NCI-H2227 treated with DMSO at 0.1 percent for 48 hours (cell line): ENCODE measurements around the gene COX7A2.

Experiments used
- DNase-seq: peaks from one replicate; lab custom pipeline; 2025; lab: John Stamatoyannopoulos, UW

COX7A2 gene

DNA sequence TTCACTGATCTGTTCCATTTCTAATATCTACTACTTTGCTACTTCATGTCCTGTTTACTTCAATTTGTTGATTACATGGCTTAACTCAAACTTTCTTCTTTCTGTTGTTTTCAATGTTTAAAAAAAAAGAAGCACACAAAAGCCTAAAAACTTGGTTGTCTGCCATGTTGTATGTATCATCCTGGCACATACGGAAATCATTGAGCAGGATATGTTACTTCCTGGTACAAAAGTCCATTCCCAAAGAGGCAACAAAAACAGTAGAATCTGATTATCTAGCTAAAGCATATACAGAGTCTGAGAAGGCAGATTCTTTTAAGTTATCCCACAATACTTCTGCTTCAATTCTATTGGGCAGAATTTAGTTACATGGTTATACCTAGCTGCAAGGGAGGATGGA, 23.2 kb downstream of the COX7A2 start:
- no peak for DNase-seq

DNA sequence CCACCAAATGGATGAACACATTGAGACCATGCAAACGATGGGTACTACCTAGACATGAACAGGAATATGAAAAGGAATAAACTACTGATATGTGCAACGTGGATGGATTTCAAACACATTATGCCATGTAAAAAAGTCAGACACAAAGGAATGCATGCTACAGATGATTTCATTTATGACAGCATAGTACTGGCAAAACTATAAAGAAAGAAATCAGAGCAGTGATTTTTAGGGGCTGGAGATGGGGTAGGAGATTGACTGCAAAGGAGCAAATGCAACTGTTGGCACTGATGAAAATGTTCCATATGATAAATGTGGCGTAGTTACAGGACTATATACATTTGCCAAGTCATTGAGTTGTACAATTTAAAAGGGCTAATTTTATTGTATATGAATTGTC, 24.3 kb downstream of the COX7A2 start:
- DNase-seq = no peak

DNA sequence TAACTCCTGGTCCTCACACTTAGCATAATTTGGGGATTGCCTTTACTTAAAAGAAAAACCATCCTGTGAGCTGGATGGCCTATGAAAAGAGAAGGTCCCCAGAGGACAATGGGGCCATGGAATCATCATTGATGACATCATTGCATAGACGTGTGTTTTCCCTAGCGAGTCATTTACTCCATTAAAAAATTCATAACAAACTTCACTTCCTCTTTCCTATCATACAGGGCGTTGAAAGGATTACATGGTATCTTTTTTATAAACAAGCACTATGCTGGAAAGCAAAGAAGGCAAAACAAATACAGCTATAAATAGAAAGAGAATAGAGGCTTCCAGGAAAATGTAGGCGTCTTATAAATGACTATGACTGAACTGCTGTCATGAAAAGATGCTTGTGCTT, 26.4 kb downstream of the COX7A2 start:
- DNase-seq = no peak

DNA sequence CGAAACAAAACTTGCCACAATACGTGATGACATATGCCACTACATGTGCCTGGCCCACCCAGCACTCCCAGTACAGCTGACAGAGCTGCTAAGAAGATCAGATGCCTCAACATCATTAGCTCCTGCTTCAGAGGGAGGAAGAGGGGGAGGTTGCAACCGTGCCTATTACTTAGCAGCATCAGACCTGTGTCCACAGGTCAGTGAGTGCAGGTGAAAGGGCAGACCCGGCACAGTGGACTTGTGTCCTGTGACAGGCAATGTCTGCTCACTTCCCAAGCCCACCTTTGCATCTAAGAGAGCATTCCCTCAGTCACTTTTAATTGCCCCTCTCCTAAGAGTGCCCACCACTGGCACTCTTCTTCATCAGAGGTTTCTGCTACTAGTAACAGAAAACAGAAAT, 28.3 kb downstream of the COX7A2 start:
- no peak for DNase-seq

DNA sequence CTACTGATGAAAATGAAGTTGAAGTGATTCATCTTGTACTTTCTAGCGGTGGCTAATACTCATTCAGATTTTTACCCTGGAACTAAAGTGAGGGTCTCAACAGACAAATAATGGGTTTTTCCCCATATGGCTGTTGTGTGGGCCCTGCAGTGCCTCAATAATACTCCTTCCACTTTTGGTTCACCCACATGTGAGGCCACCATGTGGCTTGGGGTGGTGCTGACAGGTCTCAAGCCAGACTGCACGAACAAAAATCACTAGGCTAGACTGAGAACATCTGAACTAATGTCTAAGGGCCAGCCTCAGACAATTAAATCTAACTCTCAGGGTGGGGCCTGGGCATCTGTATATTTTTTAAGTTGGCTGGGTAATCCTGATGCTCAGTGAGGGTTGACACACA, 29.9 kb downstream of the COX7A2 start:
- DNase-seq = no peak

DNA sequence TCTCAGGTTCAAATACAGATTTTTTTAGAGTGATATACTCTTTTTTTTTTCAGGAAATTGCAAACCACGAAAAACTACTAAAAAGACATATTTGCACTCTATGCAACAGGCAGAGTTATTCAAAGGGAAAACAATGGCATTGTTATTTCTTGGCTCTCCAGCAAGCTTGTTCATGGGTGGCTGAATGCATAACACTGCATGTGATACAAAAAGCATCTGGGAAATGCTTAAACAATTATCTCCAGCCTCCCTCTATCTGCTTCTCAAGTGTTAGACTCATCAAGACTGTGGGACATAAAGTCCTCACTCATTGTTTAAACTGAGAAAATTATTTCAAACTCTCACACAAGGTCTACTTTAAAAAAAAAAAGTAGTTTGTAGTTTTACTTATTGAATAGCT, 30.5 kb downstream of the COX7A2 start:
- no peak for DNase-seq

DNA sequence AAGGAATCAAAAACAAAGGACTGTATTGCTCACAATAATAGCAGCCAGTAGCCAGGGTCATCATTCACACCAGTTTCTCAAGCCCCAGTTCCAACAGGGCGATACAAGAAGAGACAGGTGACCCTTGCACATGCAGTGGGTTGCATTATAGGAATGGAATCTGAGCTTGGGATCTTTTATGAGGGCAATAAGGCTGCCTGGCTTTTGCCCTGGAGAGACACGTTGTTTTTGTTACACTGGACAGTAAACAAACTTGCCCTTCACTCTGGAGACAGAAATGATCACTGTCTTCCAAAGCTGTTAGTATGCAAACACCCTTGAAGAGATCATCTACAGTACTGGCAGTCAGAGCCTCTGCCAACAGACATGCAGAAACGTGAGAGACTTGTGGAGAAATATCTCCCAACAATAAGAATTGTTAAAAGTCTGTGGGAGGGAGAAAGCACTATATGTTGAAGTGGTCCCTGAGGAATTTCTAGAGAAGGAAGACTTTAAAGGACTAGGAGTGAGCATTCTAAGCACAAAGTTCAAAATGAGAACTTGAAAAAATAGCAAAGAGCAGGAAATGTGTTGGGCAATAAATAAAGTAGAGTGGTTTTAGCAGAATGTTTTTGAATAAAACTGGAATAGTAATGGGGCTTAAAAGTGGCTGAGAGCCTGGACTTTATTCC, 31.5 kb downstream of the COX7A2 start:
- no peak for DNase-seq

DNA sequence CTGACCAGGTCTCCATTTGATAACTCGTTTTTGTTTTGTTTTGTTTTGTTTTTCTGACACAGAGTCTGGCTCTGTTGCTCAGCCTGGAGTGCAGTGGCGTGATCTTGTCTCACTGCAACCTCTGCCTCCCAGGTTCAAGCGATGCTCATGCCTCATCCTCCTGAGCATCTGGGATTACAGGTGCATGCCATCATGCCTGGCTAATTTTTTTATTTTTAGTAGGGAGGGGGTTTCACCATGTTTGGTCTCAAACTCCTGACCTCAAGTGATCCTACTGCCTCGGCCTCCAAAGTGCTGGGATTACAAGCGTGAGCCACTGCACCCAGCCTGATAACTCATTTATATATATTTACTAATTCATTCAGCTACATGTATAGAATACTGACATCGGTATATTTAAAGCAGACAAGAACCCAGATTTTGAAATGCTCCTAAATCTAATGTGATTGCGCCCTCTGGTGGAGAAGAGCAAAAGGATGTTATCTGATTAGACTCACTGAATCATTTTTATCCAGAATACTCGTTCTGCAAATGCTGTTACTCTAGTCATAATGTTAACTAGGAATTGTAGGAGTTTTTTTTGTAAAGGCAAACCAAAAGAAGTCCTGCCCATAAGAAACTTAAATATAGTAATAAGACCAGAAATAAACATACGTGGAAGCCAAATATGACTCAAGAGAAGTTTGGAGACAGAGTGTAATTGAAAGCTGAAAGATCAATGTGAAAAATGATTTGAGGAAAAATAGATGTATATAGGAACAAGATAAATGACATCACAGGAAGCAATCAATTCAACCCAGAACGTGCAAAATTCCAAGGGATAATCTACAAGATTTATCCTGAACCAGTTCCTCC, 32.5 kb downstream of the COX7A2 start:
- DNase-seq = peak; percentile 24

DNA sequence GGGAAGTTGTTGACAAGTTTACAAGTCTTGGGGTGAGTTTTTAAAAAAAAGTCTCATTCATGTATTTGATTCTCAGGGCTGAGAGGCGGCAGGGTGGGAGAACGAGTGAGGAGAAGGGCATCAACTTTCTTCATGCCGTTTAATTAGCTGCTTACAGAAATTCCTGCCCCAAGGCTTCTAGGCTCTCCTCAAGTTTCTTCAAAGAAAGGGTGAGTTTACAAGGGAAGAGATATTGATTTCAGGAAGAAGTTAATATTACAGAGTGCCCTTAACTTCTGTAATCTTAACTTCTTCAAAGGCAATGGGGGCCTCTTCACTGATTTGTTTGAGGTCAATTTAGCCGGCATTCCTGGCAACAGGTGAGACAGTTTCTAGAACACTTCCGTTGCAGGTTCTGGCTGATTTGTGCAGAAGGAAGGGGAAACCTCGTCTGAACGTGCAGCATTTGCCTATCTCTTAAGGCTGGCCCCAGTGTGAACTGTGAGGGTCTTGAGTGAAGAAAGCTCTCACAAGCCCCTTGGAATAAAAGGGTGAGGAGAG, 34.3 kb downstream of the COX7A2 start:
- no peak for DNase-seq

DNA sequence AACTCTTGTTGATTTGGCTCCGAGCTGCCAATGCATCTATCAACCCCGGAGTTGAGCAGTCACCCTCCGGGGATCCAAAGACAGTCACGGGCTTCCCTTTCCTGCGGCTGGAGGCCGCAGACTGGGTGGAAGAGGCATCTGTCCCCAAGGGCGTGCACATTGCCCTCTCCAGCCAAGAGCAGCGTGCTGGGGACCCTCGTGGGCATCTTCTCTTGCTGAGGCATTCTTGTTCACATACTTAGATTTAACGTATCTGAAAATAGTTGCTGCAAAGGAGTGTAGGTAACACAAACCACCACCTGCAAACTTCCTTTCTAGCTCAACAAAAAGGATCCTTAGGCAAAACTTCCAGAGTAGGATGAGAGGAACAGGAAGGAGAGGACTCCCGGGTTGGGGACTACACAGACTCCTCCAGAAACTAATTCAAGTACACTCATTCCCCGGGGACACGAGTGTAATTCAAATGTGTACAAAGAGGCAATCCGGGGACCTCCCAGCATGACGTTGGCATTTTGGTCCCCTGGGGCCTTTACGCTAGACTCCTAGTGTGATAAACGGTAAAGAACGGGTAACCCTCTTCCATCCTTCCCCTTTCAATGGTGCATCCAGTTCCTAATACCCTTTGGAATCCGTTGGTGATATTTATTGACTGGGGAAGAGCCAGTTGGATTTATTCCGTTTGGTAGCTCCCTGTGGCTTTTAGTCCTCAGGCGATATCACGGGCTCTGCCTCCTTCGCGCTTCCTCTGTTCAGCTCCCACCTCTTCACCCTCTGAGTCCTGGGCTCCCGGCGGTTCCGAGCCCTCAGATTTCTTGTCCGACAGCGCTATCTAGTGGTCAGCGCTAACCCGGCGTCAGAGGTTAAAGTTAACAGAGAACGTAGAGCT, 35.1 kb downstream of the COX7A2 start:
- peak; percentile 57 for DNase-seq

DNA sequence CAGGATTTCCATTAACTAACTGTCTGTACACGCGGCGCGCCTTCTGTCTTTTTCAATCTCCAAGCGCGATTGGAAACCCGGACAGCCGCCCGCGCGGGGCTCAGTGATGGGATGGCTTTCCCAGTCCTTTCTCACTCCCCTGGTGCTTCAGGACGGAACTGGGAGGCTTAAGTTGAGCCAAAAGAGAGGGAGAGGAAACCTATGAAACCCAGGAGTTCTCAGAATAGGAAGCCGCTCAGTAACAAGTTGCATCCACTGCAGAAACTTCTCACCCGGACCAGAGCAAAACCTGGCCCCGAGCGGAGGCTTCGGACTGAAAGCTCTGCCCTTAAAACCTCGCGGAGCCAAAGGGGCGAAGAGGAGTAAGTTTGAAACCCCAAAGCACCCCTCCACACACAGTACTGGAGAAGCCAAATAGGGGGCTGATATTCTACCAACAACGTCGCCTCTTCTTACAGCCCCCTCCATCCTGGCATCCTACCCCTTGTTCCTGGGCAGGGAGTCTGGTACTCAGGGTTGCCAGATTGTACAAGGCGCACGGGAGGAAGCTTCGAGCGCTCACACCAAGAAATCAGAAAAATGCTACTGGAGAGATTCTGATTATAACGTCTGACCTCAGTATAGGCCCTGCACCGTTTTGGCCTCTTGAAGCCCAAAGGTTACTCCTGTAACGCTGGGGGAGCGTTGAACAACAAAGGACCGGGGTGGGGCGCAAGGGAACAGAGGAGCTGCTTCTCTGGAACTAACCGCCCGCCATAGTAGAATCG, 36.8 kb downstream of the COX7A2 start:
- no peak for DNase-seq

DNA sequence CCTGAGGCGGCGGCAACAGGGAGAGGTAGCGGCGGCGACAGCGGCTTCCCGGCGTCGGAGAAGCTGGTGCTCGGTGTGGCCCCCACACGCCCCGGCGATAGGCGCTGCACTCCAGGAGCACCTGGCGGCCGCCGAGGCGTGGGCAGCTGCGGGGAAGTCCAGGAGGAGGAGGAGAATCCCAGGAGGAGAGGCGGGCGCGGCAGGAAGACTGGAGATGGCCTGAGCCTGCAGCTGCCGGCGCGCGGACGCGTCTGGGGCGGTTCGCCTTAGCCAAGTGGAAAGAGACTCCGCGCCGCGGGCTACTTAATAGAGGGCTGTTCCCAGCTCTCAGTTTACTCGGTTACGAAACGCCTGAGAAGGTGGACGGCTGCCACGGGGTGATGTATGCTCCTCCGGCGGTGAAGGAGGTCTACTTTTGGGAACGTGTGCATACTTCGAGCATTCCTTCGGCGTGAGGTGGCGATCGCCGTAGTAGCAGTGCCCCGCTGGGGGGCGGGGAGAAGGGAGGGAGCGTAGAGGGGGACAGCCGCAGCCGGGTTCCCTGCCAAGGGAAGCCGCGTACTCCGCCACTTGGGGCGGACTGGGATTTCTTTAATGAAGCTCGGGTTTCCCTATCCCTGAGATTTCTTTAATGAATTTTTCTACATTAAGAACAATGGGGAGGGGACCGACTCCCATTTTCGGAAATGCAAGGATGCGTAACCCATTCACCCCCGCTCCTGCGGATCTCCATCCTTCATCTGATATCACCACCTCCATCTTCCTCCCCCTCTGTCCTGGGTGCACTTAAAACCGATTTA, 37.6 kb downstream of the COX7A2 start, which contains the start of gene COL12A1:
Gene COL12A1 (minus strand): TSS at position 278 of the 800 bp plus-strand sequence. CDS start 3,261 bp downstream, outside the sequence.
- peak; percentile 3 for DNase-seq

DNA sequence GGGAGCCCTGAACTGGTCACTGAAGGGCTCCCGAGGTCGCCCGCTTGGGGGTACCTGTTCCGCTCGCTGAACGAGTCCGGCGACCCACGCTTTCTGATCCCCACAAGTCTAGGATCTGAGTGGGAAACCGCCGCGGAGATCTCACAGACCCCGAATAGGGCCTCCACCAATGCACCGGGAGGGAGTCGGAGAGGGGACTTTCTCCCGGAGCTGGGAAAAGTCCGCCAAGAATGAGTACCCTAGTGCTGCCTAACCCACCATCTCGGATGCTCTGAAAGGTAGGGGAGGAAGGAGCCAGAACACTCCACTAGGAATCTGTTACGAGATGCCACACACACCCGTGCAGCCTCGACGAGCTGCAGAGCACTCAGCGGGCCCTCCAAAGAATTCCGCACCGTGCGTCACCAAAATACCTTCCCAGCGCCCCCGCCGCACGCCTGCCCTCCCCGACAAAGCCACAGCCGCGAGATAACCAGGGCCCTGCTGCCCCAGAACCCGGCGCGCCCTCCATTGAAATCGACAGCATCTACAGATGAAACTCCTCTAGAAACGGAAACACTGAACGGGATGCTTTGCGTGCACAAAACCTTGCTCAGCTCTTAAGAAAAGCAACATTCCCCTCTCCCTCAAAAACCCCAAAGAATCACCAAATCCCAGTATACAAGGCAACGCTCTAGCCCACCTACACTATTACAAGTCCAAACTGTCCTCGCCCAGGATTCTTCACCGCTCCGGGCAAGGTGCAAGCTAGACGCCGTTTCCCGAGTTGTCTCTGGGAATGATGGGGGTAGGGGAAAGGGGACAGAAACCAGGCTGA, 38.4 kb downstream of the COX7A2 start:
- DNase-seq = no peak

DNA sequence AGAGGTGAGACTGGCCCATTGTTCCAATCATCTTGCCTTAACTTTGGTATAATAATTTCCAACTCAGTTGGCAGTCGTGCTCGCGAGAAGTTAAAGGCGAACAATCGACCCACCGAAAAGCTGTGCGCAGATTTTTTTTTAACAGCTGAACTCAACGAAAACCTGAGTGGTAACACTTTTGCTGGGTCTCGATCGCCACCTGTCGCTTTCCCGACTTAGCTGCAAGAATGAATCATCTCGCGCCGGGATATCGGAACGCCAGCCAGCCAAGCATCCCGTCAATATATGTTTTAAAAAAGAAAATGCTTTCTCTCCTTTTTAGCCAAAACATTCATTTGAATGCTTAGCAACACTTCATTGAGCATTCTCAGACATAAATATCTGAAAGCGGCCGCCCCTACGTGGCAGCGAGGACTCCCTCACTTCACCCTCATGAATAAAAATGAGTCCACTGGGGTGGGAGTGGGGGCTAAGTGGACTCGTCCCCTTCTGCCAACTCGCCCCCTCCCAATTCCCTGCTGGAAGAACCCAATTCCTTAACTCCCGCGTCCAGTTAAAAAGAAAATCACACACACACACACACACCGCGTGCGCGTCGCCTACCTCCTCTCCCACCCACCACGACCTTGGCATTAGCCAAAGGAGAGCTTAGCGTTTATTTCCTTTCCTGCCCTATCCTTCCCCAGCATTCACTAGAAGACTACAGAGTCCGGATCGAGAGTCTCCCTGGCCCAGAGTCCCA, 39.2 kb downstream of the COX7A2 start:
- DNase-seq = peak; percentile 9

DNA sequence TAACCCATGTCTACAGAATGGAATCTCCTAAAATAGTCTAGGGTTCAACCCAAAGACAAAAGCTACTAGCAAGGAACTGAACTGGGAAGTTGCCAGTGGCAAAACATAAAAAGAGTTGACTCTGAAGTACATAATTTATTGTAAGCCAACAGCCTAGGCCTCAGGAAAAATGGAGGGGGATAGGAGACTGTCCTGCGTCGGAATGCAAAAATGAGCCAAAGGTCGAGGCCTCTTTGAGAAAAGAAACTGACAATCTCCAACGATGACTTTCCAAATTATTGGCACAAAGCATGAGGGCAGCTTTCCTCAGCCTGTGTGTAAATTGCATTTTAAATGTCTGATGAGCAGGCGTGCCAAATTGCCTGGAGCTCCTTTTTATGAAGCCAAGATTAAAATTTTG, 39.9 kb downstream of the COX7A2 start:
- DNase-seq = no peak

DNA sequence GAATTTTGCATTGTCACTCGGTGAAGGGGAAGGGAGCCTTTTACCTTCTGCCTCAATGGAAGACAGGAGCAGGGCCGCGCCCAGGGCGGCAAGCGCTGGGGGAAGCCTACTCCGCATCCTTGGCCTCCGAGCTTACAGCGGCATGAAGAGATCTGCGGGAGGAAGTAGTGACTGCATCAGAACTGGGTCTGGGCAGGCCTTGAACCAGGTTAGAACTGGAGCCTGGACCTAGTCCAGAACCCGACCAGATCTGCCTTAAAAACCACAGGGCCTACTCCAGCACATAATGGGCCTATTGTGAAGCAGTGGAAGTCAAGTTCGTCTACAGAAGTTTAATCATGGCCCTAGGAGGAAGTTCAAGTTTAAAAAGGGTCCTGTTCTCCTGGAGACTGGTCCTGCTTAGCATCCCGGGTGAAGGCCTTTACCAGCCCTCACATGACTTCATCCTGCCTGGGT, 40.9 kb downstream of the COX7A2 start:
- no peak for DNase-seq

DNA sequence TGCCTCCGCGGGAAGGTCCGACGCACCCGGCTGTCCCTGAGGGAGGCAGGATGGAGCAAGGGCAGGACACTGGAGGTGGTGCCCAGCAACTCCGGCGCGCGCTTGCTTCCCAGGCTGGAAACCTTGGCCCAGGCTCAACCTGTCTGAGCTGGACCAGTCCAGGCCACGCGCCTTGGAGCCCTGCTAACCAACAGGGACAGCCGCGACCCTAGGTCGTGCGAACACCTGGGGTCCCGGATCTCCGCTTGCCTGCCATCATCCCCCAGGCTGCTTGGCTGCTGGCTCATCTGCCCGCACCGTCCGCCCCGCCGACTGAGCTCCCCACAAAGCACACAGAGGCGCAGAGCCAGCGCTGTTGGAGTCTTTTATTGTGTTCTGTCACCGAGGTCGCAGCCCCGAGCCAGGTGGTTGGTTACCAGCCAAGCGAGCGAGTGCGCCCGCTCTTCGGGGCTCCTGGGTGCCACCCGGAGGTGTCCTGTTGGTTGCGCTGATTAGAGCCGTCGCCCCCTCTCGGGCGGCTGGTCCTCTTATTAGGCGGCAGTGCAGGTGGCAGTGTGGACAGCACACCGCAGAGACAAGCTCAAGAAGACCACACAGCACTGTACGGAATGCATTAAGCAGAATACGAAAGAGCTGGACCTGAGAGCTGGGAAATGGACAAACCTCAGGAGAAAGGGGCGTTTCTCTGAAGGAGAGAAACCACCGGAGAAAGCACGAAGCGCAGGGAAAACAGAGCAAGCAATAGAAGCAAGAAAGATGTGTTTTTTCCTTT, 41.5 kb downstream of the COX7A2 start:
- DNase-seq = no peak

DNA sequence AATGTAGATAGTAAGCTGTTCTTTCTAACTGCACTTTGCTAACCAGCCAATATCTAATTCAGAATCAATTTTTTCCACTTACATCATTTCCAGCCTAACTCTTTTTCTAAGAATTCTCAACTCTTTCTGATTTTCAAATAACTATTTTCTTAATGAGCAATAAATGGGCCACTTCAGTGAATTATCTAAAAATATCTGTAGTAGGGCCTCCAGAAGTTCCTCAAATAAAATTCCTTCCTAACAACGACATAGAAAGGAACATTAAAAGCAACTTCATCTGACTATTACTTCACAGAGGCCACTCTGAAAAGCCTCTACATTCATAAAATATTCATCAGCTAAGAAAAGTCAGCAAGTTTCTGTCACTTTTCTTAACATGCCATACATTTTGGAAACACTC, 42.6 kb downstream of the COX7A2 start:
- DNase-seq = no peak
